SU-DHL-6 (cell line): ENCODE results near the gene EML4.

Source experiments
- CTCF ChIP-seq: fragments of 200-600 bp; sonication (generic); IDR thresholded peaks from one replicate; pipeline ENCODE4 v1.5.1; 2017; ENCODE audit warnings: antibody characterized with exemption, mild to moderate bottlenecking, low read length, moderate library complexity; ENCODE audit not compliant: insufficient read depth, poor library complexity, severe bottlenecking
- EZH2phosphoT487 ChIP-seq: fragments of 200-600 bp; sonication (generic), shearing (Covaris generic); conservative IDR thresholded peaks from 2 replicates; pipeline ENCODE4 v1.6.1; 2018; ENCODE audit warnings: mild to moderate bottlenecking, antibody characterized with exemption, low read length, moderate library complexity, mixed read lengths

DNA sequence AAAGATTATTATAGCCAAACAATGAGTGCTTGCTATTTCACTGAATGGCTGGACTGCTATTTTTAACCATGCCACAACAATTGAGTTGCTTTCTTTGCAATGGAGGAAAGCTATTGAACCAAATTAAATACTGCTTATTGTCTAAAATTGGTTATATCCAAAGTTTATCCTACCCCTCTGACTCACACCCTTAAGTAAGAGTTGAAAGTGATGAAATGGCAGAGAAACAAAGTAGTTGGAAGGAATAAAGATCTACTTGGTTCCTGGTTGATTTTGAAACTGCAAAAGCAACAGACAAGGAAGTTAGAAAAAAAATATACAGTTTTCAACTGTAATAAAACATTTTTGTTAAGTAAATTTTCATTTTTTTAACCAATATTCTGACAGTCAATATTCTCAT, 47.5 kb downstream of the EML4 start:
- TF ChIP-seq CTCF: no peak
- TF ChIP-seq EZH2phosphoT487: no peak
